HuH-7 (cell line): Measurements from ENCODE around the gene RCAN3.
"Not testable (repeated sequence)": the region's sequence is repeated elsewhere in the genome, so short reads cannot be mapped to it uniquely, and the experiment has no call there.

Source experiments
- DNase-seq: peaks from one replicate; pipeline ENCODE4 v3.0.0; 2011; ENCODE audit warnings: low spot score

Gene RCAN3

DNA sequence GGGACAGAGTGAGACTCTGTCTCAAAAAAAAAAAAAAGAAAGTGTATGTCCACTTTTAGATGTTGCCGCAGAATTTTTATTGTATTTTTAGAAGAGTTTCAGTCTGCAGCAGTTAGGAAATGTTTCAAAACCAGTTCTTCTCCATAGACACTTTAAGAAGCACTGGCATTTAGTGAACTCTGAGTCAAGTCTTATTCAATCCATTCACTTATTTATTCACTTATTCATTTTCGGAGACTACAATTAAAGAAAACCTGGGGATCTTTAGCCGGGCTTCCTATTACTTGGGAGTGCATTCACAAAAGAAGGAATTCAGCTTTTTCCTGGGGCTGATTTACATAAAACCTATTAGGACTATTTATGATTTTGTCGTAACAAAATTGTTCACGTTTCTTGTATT is 12.3 kb downstream of the RCAN3 start:
- no peak for DNase-seq

- DNase-seq = not testable (repeated sequence)
Observed at GRCh38 chr1:24515671-24516209, 13.1 kb downstream of the RCAN3 start.

- DNase-seq = no peak
Observed at GRCh38 chr1:24516506-24516905, 13.9 kb downstream of the RCAN3 start.

DNA sequence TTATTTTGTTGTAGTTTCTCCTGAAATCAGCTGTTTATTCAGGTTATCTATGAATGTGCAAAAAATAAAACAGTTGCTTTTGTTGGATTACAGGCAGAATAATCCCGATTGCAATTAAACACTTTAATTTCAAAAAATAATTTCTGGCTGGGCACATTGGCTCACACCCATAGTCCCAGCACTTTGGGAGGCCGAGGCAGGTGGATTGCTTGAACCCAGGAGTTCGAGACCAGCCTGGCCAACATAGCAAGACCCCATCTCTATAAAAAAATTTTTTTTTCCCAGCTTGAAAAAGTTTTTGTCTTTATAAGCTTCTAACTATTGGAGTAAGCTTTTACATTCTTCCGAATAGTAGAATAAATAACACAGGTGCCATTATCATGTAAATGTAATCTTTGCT is 15.3 kb downstream of the RCAN3 start:
- no peak for DNase-seq

DNA sequence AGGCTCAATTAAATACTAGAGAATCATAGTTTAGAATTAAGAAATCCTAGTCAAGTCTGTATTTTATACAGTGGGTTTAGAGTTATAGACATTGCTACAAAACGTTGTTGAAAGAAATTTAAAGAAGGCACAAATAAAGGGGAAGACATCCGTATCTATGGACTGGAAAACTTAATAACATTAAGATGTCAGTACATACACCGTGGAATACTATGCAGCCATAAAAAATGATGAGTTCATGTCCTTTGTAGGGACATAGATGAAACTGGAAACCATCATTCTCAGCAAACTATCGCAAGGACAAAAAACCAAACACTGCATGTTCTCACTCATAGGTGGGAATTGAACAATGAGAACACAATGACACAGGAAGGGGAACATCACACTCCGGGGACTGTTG is 17.6 kb downstream of the RCAN3 start:
- not testable (repeated sequence) for DNase-seq

- DNase-seq = no peak
Observed at GRCh38 chr1:24525606-24526005, 23.0 kb downstream of the RCAN3 start.

DNA sequence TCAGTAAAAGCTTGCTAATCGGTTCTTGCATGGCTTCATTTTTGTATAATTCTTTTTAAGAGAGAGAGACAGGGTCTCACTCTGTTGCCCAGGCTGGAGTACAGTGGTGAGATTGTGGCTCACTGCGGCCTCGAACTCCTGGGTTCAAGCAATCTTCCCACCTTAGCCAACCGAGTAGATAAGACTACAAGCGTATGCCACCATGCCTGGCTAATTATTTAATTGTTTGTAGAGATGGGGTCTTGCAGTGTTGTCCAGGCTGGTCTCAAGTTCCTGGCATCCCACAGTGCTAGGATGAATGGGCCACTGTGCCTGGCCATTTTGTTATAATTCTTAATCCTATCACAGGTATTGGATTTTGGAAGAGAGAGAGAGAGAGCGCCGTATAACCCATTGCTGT is 23.4 kb downstream of the RCAN3 start:
- DNase-seq = no peak

DNA sequence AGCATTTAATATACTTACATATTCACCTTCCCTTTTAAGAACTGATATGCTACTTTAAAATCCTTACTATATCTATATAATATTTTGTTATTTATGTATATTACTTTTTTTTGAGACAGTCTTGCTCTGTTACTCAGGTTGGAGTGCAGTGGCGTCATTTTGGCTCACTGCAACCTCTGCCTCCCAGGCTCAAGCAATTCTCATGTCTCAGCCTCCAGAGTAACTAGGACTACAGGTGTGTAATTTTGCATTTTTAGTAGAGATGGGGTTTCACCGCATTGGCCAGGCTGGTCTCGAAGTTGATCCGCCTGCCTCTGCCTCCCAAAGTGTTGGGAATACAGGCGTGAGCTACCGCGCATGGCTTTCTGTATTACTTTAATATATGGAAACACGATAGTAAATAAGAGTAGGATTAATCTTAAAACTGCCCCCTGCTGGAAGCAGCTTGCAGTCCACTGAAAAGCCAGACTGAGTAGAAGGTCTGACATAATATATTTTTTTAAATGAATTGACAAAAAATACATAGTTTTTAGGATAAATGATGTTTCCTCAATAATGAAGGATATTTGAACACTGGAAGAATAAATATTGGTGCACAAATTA is 24.4 kb downstream of the RCAN3 start:
- no peak for DNase-seq

DNA sequence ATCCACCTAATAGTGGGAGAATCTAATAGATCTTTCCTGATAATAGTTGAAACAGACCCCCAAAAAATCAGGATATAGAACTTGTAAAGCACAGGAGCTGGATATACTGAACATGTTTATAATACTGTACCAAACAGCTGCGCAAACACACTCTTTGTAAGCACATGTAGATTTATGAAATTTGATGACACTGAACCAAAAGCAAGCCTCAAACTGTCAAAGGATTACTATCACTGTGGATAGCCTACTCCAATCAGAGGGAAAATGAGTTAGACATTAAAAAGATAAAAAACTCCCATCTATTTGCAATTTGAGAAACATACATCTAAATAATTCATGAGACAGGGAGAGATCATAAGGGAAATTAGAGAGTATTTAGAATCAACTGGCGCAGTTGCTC is 26.1 kb downstream of the RCAN3 start:
- no peak for DNase-seq

DNA sequence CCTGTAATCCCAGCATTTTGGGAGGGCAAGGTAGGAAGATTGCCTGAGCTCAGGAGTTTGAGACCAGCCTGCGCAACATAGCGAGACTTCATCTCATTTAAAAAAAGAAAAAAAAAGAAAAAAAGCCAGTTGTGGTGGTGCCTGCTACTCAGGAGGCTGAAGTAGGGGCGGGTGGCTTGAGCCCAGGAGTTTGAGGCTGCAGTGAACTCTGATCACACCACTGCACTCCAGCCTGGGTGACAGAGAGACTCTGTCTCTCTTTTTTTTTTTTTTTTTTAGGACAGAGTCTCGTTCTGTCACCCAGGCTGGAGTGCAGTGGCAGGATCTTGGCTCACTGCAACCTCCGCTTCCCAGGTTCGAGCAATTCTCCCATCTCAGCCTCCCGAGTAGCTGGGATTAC is 26.7 kb downstream of the RCAN3 start:
- DNase-seq = not testable (repeated sequence)

- no peak for DNase-seq
Observed at GRCh38 chr1:24535021-24535424, 32.4 kb downstream of the RCAN3 start.

DNA sequence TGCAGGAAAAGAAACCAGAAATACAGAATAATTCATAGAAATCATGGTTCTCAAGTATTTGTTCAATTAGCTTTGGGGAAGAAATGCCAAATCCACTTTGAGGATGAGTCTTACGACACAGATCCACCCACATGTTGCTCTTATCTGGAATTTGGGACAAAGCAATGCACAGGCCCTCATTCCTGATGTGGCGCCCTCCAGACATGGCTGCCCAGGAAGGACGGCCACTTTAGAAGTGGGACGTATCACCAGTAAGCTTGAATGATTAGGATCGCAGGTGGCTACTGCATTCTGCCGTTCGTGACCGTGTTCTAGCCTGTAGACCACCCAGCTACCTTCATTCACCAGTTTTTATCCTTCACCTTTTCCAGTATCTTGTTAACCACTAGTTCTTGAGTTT is 33.1 kb downstream of the RCAN3 start:
- no peak for DNase-seq

DNA sequence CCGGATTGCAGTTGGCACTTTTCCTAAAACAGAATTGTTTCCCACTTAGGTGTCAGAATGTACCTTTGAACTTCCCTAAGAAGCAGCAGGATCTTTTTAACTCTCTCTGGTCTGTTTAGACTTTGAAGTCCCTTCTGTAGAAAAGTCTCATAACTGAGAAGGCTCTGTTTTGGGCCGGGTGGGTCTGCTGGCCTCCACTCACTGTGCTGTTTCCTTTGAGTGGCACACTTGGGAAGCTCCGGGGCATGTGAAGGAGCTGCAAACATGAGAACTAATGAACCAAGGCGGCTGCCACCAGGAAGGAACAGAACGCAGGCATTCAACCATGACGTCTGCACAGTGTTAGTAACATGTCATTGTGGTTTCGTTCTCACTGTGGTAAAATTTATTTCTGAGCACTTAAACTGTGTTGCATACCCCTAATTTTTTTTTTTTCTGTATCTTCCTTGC is 33.8 kb downstream of the RCAN3 start:
- no peak for DNase-seq

GRCh38 chr1:24540051-24540905 is 37.6 kb downstream of the RCAN3 start:
- DNase-seq = no peak

- DNase-seq = no peak
Observed at GRCh38 chr1:24540906-24541710, 38.5 kb downstream of the RCAN3 start.

- DNase-seq = no peak
Observed at GRCh38 chr1:24541711-24542346, 39.2 kb downstream of the RCAN3 start.

DNA sequence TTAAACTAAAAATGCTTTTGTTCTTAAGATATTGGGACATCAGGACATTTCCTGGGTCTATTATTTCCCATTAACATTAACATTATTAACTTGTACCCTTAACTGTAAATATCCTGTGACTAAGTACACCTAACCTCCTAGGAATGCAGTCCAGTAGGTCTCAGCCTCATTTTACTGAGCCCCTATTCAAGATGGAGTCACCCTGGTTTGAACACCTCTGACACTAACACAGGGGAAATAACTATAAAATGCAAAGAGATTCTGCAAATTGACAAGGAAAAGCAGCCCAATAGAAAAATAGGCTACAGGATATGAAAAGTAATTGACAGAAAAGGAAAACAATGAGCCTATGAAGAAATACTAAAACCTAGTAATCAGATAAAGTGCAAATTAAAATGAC is 41.6 kb downstream of the RCAN3 start:
- no peak for DNase-seq

DNA sequence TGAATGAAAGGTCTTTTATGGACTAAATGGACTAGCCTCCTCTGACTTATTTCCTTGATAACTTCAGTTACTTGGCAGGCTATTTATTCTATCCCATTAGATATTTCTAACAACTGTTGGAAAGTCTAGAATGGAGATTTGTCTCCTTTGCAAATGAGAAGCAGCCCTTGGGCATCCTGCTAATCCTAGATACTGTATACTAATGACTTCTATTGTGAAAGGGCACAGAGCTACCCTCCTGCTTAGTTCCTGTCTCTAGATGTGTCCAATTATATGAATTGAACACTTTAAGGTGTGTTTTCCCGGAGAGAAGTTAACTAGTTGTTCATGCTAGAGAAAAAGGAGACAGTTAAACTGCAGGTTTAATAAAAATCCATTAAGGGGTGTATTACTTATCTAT is 43.0 kb downstream of the RCAN3 start:
- DNase-seq = no peak

- DNase-seq = no peak
Observed at GRCh38 chr1:24547195-24547594, 44.6 kb downstream of the RCAN3 start.

GRCh38 chr1:24548070-24548469 is 45.4 kb downstream of the RCAN3 start:
- no peak for DNase-seq

GRCh38 chr1:24549210-24549609 is 46.6 kb downstream of the RCAN3 start:
- DNase-seq = not testable (repeated sequence)
